Measurements from ENCODE around the gene STARD13. TPM values are rescaled to one million over a fixed set of nuclear protein-coding genes. Genes with fewer than 3 reads are reported as not detected.
A peak's percentile ranks its signal among the peaks of the same experiment; 100 is the strongest.

The STARD13 gene
- total and polyA plus RNA-seq, 8 donors = 21.9 to 43.6 (median 24.6) TPM

GRCh38 chr13:33287142-33287882, 1.8 kb upstream of the STARD13 start:
- H3K4me3 ChIP-seq = no peak overlapping the region
- H3K4me1 ChIP-seq = peaks cover 6 to 7% of the 10 kb centered on the region in 2 donors
- intact Hi-C loops (cut with DNase I) = no loop called here
- no peaks in the 10 kb centered on the region for H3K36me3 ChIP-seq
- H3K27ac ChIP-seq = no peak overlapping the region
- H3K27me3 ChIP-seq = no peaks in the 10 kb centered on the region
- no peaks in the 10 kb centered on the region for H3K9me3 ChIP-seq
- TF ChIP-seq, protein P1, sequence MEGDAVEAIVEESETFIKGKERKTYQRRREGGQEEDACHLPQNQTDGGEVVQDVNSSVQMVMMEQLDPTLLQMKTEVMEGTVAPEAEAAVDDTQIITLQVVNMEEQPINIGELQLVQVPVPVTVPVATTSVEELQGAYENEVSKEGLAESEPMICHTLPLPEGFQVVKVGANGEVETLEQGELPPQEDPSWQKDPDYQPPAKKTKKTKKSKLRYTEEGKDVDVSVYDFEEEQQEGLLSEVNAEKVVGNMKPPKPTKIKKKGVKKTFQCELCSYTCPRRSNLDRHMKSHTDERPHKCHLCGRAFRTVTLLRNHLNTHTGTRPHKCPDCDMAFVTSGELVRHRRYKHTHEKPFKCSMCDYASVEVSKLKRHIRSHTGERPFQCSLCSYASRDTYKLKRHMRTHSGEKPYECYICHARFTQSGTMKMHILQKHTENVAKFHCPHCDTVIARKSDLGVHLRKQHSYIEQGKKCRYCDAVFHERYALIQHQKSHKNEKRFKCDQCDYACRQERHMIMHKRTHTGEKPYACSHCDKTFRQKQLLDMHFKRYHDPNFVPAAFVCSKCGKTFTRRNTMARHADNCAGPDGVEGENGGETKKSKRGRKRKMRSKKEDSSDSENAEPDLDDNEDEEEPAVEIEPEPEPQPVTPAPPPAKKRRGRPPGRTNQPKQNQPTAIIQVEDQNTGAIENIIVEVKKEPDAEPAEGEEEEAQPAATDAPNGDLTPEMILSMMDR (IDR thresholded peaks at IDR 0.05) = no peak
- DNase-seq (peak in 1 of 4 donors; percentile 59), ATAC-seq (no peak)

DNA sequence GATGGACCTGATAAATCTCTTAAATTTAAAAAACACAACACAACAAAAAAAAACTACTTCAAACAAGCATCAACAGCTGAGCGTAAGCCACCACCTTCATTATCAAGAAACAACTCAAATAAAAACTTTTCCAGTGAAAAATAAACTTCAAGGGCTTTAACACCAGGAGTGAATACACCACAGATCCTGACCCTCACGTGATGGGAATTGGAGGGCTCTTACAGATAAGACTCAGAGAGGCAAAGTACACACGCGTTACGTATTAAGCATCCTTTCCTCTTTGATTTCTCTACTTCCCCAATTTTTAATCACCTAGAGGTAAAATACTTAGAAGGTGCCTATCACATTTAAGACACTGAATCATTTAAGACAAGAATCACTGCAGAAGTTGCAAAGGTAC, 573 bp upstream of the STARD13 start:
- TF ChIP-seq, protein P1 (IDR thresholded peaks at IDR 0.05) = no peak
- Histone ChIP-seq H3K27ac (peak overlapping the region; percentile 91 to 96), H3K4me1 (peaks cover 6 to 7% of the 10 kb centered on the region in 2 donors), H3K27me3 (no peaks in the 10 kb centered on the region), H3K36me3 (no peaks in the 10 kb centered on the region), H3K9me3 (no peaks in the 10 kb centered on the region), H3K4me3 (peak overlapping the region; percentile 53 to 55)
- intact Hi-C loops (cut with DNase I) = no loop called here
- peak; percentile 51 for ATAC-seq
- DNase-seq = peak in 1 of 4 donors; percentile 61

DNA sequence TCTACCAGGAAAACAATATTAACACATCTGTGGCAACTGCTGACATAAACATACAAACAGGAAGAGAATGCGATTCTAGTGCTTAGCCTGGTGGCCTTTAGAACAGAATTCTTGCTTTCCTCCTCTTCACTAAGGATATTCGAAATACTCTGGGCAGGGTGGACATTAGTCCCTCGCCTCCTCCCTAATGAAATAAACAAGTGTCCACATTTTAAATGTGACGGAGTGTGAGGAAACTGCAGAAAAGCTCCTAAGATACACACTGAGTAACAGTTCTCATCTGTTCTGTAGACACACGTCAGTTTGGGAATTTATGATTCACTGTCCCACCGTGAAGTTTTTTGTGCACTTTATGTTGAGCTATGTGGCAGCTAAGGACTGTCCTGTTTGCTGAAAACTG, 639 bp downstream of the STARD13 start:
- Histone ChIP-seq H3K4me3 (peak overlapping the region; percentile 53 to 55), H3K9me3 (no peaks in the 10 kb centered on the region), H3K27ac (peak overlapping the region; percentile 91 to 96), H3K36me3 (no peaks in the 10 kb centered on the region), H3K27me3 (no peaks in the 10 kb centered on the region), H3K4me1 (peaks cover 6 to 19% of the 10 kb centered on the region in 2 donors)
- peak; percentile 22 for ATAC-seq
- intact Hi-C loops (cut with DNase I) = no loop called here
- no peak for DNase-seq
- TF ChIP-seq, protein P1 (IDR thresholded peaks at IDR 0.05) = no peak

- no peaks in the 10 kb centered on the region for H3K36me3 ChIP-seq
- H3K9me3 ChIP-seq = no peaks in the 10 kb centered on the region
- no peak for ATAC-seq
- H3K27ac ChIP-seq = peak overlapping the region; percentile 91 to 96
- H3K27me3 ChIP-seq = no peaks in the 10 kb centered on the region
- DNase-seq = no peak
- intact Hi-C loops (cut with DNase I) = no loop called here
- peak overlapping the region; percentile 53 to 55 for H3K4me3 ChIP-seq
- TF ChIP-seq, protein P1 (IDR thresholded peaks at IDR 0.05) = no peak
- peaks cover 14 to 28% of the 10 kb centered on the region in 2 donors for H3K4me1 ChIP-seq
Observed at GRCh38 chr13:33284031-33284430, 1.5 kb downstream of the STARD13 start.

GRCh38 chr13:33283195-33283911, 2.2 kb downstream of the STARD13 start:
- Histone ChIP-seq H3K4me3 (peak overlapping the region in 1 of 2 donors; percentile 53), H3K9me3 (no peaks in the 10 kb centered on the region), H3K4me1 (peaks cover 14 to 35% of the 10 kb centered on the region in 2 donors), H3K36me3 (no peaks in the 10 kb centered on the region), H3K27ac (peak overlapping the region; percentile 91 to 96), H3K27me3 (no peaks in the 10 kb centered on the region)
- TF ChIP-seq, protein P1 (IDR thresholded peaks at IDR 0.05) = no peak
- ATAC-seq (no peak), DNase-seq (no peak)
- intact Hi-C loops (cut with DNase I) = no loop called here

Data from left lung (tissue), 10 donors.